ENCODE data around the gene PLEKHN1.

DNA sequence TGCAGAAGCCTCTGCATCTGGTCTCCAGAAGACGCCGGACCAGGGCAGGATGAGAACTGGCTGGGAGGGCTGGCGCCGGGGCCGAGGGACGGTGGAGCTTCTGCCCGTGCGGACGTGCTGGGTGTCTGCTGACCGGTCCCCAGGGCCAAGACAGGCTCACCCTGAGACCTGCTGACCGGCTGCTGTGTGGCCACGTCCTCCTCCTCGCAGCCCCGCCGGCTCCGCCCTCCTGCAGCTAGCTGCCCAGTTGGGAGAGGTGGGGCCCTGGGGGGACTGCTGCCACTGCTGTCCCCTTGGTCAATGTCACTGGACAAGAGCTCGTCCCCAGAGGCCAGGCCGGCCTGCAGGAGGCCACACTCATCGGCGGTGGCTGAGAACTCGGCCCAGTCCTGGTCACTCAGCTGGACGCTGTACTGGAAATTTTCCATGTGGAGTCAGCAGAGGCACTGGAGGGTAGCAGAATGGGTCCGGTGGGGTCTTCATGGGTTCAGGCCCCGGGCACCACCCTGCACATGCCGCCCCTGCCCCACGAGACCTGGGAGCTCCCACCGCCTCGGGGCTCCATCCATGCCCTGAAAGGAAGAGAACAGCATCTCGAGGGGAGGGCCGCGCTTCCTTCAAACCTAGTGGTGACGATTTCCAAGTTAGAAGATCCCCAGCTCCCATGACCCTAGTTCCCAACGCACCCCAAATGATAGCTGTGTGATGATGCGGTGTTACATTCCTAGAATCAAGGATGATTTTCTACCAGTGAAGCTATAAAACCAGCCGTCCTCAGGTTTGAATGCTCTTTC lies 14.5 kb downstream of the PLEKHN1 start:
- TF ChIP-seq POLR2A (IDR thresholded peaks at IDR 0.05; ENCODE audit: low read depth, low read length) (no peak), CTCF (conservative IDR thresholded peaks at IDR 0.05; ENCODE audit: low read depth, low read length) (no peak), RFX5 (IDR thresholded peaks at IDR 0.05; ENCODE audit: low read depth, low read length) (no peak), CHD1 (IDR thresholded peaks at IDR 0.05; ENCODE audit: low read depth, low read length) (no peak)
